GM12892 (cell line): ENCODE measurements around the gene CST11.

ENCODE experiments used
- POLR2A ChIP-seq: IDR thresholded peaks from 2 replicates; pipeline ENCODE4 v1.6.1; 2011; ENCODE audit warnings: low read depth, low read length, control low read depth
- TAF1 ChIP-seq: IDR thresholded peaks from 2 replicates; pipeline ENCODE4 v1.6.1; 2011; ENCODE audit warnings: low read depth, mild to moderate bottlenecking, control low read depth, low read length, borderline replicate concordance

DNA sequence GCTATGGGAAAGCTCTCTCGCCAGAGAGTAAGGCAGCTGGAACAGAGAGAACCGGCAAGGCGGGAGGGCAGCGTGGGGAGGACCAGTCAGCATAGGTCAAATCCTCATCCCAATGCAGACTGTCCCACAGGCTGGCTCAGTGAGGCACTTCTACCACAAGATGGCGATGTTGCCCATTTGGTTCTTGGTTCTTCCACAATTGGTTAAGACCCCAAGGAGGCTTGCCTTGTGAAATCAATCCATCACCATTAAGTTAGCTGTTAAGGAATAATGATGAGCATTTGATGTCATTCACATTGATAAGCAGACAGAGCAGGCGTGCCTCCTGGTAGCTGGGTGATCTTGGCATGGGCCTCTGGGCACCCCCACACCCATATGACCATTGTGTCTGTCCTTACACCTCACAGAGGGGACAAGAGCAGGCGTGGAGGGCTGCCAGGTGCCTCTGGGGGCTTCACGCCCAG is 10.8 kb downstream of the CST11 start:
- no peak for TF ChIP-seq TAF1
- no peak for TF ChIP-seq POLR2A
